GM12891 (cell line): Measurements from ENCODE around the gene CACNG5.
A peak's percentile ranks its signal among the peaks of the same experiment; 100 is the strongest.
"Not testable (repeated sequence)": the region's sequence is repeated elsewhere in the genome, so short reads cannot be mapped to it uniquely, and the experiment has no call there.

Source experiments
- PAX5 ChIP-seq: IDR thresholded peaks from 2 replicates; pipeline ENCODE4 v1.6.1; 2011; ENCODE audit warnings: low read length, moderate library complexity, mild to moderate bottlenecking; ENCODE audit not compliant: insufficient read depth, severe bottlenecking
- POLR2A ChIP-seq: IDR thresholded peaks from 2 replicates; pipeline ENCODE4 v1.6.1; 2011; ENCODE audit warnings: low read depth, low read length, control low read depth
- POLR2AphosphoS5 ChIP-seq: IDR thresholded peaks from 2 replicates; pipeline ENCODE4 v1.6.1; 2011; ENCODE audit warnings: low read depth, low read length, control low read depth
- SPI1 ChIP-seq: IDR thresholded peaks from 2 replicates; pipeline ENCODE4 v1.6.1; 2011; ENCODE audit warnings: low read depth, low read length, control low read depth
- TAF1 ChIP-seq: IDR thresholded peaks from 2 replicates; pipeline ENCODE4 v1.6.1; 2011; ENCODE audit warnings: low read depth, low read length, control low read depth

DNA sequence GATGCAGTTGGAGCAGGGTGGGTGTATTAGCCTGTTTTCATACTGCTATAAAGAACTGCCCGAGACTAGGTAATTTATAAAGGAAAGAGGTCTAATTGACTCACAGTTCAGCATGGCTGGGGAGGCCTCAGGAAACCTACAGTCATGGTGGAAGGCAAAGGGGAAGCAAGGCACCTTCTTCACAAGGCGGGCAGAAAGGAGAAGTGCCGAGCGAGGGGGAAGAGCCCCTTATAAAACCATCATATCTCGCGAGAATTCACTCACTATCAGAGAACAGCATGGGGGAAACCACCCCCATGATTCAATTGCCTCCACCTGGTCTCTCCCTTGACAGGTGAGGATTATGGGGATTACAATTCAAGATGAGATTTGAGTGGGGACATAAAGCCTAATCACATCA is 68.4 kb downstream of the CACNG5 start:
- not testable (repeated sequence) for TF ChIP-seq POLR2A, POLR2AphosphoS5, TAF1, PAX5
- 0 out of 2 replicates have a peak, but pooled peaks have one; percentile 19 for TF ChIP-seq SPI1
